Measurements from ENCODE around the gene OR13A1.
A peak's percentile ranks its signal among the peaks of the same experiment; 100 is the strongest.
"Not testable (repeated sequence)": the region's sequence is repeated elsewhere in the genome, so short reads cannot be mapped to it uniquely, and the experiment has no call there.

The OR13A1 gene, protein sequence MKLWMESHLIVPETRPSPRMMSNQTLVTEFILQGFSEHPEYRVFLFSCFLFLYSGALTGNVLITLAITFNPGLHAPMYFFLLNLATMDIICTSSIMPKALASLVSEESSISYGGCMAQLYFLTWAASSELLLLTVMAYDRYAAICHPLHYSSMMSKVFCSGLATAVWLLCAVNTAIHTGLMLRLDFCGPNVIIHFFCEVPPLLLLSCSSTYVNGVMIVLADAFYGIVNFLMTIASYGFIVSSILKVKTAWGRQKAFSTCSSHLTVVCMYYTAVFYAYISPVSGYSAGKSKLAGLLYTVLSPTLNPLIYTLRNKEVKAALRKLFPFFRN

GRCh38 chr10:45315508-45315907, at the start of gene OR13A1:
TSS of gene OR13A1 (minus strand) at chr10:45315608. CDS start at chr10:45304422, 11,186 bp downstream.
- Histone ChIP-seq H3K4me3 (ENCODE audit: low read depth, low read length) (no peak within 1 kb of the TSS), H3K9me3 (ENCODE audit: control insufficient read depth, insufficient read depth, low read depth, low read length) (no peaks in the 10 kb centered on the region), H3K36me3 (ENCODE audit: control insufficient read depth in 2 of 2, insufficient read depth in 1 of 2, low read length in 2 of 2) (no peaks in the 10 kb centered on the region), H3K4me1 (ENCODE audit: control insufficient read depth, insufficient read depth, low read length) (no peaks in the 10 kb centered on the region), H3K27ac (ENCODE audit: extremely low read depth, low read depth, low read length) (no peak within 1 kb of the TSS)
- TF ChIP-seq ZNF148 (tag by site-specific recombination; IDR thresholded peaks at IDR 0.05; ENCODE audit: borderline replicate concordance) (no peak), ZNF513 (tag by site-specific recombination; IDR thresholded peaks at IDR 0.05) (no peak), ZNF202 (tag by site-specific recombination; IDR thresholded peaks at IDR 0.05; ENCODE audit: borderline replicate concordance) (no peak), ZNF555 (tag by site-specific recombination; conservative IDR thresholded peaks at IDR 0.05) (no peak), AEBP2 (tag by site-specific recombination; IDR thresholded peaks at IDR 0.05; ENCODE audit: borderline replicate concordance) (no peak), ZNF292 (tag by site-specific recombination; IDR thresholded peaks at IDR 0.05; ENCODE audit: borderline replicate concordance, low read depth) (no peak), SALL2 (tag by site-specific recombination; IDR thresholded peaks at IDR 0.05; ENCODE audit: borderline replicate concordance) (no peak), ZBTB17 (tag by site-specific recombination; IDR thresholded peaks at IDR 0.05) (no peak), ZNF211 (tag by site-specific recombination; IDR thresholded peaks at IDR 0.05; ENCODE audit: low read depth) (no peak)
- ChIA-PET CTCF (no interaction called here), POLR2A (no interaction called here)

DNA sequence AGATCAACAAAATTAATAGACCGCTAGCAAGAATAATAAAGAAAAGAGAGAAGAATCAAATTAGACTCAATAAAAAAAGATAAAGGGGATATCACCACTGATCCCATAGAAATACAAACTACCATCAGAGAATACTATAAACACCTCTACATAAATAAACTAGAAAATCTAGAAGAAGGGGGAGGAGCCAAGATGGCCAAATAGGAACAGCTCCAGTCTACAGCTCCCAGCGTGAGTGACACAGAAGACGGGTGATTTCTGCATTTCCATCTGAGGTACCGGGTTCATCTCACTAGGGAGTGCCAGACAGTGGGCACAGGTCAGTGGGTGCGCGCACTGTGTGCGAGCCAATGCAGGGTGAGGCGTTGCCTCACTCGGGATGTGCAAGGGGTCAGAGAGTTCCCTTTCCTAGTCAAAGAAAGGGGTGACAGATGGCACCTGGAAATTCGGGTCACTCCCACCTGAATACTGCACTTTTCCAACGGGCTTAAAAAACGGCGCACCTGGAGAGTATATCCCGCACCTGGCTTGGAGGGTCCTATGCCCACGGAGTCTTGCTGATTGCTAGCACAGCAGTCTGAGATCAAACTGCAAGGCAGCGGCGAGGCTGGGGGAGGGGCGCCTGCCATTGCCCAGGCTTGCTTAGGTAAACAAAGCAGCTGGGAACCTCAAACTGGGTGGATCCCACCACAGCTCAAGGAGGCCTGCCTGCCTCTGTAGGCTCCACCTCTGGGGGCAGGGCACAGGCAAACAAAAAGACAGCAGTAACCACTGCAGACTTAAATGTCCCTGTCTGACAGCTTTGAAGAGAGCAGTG, 46.8 kb upstream of the OR13A1 start:
- CTCF ChIA-PET; H3K9me3 ChIP-seq (ENCODE audit: control insufficient read depth, insufficient read depth, low read depth, low read length); H3K4me3 ChIP-seq (ENCODE audit: low read depth, low read length); H3K4me1 ChIP-seq (ENCODE audit: control insufficient read depth, insufficient read depth, low read length); H3K36me3 ChIP-seq (ENCODE audit: control insufficient read depth in 2 of 2, insufficient read depth in 1 of 2, low read length in 2 of 2); POLR2A ChIA-PET; H3K27ac ChIP-seq (ENCODE audit: extremely low read depth, low read depth, low read length): not testable (repeated sequence)
- peak; percentile 43; the same call in 1 of the 2 replicates for TF ChIP-seq ZNF341 (tag by site-specific recombination; IDR thresholded peaks at IDR 0.05; ENCODE audit: low read depth)
- TF ChIP-seq GLIS1 (tag by site-specific recombination; IDR thresholded peaks at IDR 0.05) = 0 out of 2 replicates have a peak, but pooled peaks have one; percentile 13
- TF ChIP-seq, protein P1, sequence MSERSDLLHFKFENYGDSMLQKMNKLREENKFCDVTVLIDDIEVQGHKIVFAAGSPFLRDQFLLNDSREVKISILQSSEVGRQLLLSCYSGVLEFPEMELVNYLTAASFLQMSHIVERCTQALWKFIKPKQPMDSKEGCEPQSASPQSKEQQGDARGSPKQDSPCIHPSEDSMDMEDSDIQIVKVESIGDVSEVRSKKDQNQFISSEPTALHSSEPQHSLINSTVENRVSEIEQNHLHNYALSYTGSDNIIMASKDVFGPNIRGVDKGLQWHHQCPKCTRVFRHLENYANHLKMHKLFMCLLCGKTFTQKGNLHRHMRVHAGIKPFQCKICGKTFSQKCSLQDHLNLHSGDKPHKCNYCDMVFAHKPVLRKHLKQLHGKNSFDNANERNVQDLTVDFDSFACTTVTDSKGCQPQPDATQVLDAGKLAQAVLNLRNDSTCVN (tag by site-specific recombination; optimal IDR thresholded peaks at IDR 0.05) = peak; percentile 54
- TF ChIP-seq, protein P2, sequence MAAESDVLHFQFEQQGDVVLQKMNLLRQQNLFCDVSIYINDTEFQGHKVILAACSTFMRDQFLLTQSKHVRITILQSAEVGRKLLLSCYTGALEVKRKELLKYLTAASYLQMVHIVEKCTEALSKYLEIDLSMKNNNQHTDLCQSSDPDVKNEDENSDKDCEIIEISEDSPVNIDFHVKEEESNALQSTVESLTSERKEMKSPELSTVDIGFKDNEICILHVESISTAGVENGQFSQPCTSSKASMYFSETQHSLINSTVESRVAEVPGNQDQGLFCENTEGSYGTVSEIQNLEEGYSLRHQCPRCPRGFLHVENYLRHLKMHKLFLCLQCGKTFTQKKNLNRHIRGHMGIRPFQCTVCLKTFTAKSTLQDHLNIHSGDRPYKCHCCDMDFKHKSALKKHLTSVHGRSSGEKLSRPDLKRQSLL (tag by site-specific recombination; IDR thresholded peaks at IDR 0.05) = 0 out of 2 replicates have a peak, but pooled peaks have one; percentile 1
- TF ChIP-seq FEZF1 (tag by site-specific recombination; IDR thresholded peaks at IDR 0.05) = peak; percentile 21; the same call in 1 of the 2 replicates

- H3K4me1 ChIP-seq (ENCODE audit: control insufficient read depth, insufficient read depth, low read length); H3K36me3 ChIP-seq (ENCODE audit: control insufficient read depth in 2 of 2, insufficient read depth in 1 of 2, low read length in 2 of 2); CTCF ChIA-PET; H3K27ac ChIP-seq (ENCODE audit: extremely low read depth, low read depth, low read length); H3K9me3 ChIP-seq (ENCODE audit: control insufficient read depth, insufficient read depth, low read depth, low read length); POLR2A ChIA-PET; H3K4me3 ChIP-seq (ENCODE audit: low read depth, low read length): not testable (repeated sequence)
Measured at GRCh38 chr10:45358961-45359360, 43.6 kb upstream of the OR13A1 start.
